HepG2 (cell line): Measurements from ENCODE around the gene TFDP1. TPM values are rescaled to one million over a fixed set of nuclear protein-coding genes. Genes with fewer than 3 reads are reported as not detected.

Source experiments
- AKNA ChIP-seq: sonication (generic); formaldehyde crosslinking; IDR thresholded peaks from 2 replicates; pipeline ENCODE4 v1.4.0; 2020; ENCODE audit warnings: missing genetic modification reagents, borderline replicate concordance
- ETV5 ChIP-seq: IDR thresholded peaks from 2 replicates; pipeline ENCODE4 v1.6.1; 2018; ENCODE audit warnings: missing biosample characterization, missing genetic modification reagents, inconsistent platforms, borderline replicate concordance
- TCF7 ChIP-seq: sonication (generic); IDR thresholded peaks from 2 replicates; pipeline ENCODE4 v1.6.1; 2016; ENCODE audit warnings: antibody characterized with exemption, low read depth
- ZFP1 ChIP-seq: IDR thresholded peaks from 2 replicates; pipeline ENCODE4 v1.6.1; 2016
- ZNF44 ChIP-seq: sonication (generic); formaldehyde crosslinking; IDR thresholded peaks from 2 replicates; pipeline ENCODE4 v1.5.1; 2020; ENCODE audit warnings: mild to moderate bottlenecking, missing genetic modification reagents
- polyA plus RNA-seq, 8 experiments: library from polyadenylated mRNA; depleted of rRNA in 3 of 8; stranded (reverse) in 7 of 8; unstranded in 1 of 8; fragments of >200 nt; fragmentation: Illumina TruSeq in 4 of 8; extraction: Trizol in 4 of 8; gene quantifications; 2 replicates each; pipeline versions ENCODE4 v1.2.1 to v1.2.3, GENCODE V29; 2011 to 2016; ENCODE audit warnings: low read depth in 4 of 8, missing spikeins in 1 of 8, mixed read lengths in 1 of 8; ENCODE audit not compliant: insufficient read depth in 1 of 8
- total RNA-seq, 5 experiments: library from RNA; depleted of rRNA; stranded (reverse); fragments of >200 nt; fragmentation: Illumina TruSeq; extraction: Trizol; gene quantifications; 2 replicates each; pipeline ENCODE4 v1.2.3, GENCODE V29; 2016; ENCODE audit warnings: low read depth in 1 of 5
- TF ChIP-seq, protein P1 (sequence below): sonication (generic); formaldehyde crosslinking; IDR thresholded peaks from 2 replicates; pipeline ENCODE4 v1.5.1; 2020; ENCODE audit warnings: missing genetic modification reagents, mild to moderate bottlenecking, borderline replicate concordance

Gene TFDP1
- total and polyA plus RNA-seq, 2 of the 13 experiments (the other 11 are each of a cell fraction or from before 2014, with no cell fraction given), result 38.0 to 84.2 TPM

- TF ChIP-seq, protein P1, sequence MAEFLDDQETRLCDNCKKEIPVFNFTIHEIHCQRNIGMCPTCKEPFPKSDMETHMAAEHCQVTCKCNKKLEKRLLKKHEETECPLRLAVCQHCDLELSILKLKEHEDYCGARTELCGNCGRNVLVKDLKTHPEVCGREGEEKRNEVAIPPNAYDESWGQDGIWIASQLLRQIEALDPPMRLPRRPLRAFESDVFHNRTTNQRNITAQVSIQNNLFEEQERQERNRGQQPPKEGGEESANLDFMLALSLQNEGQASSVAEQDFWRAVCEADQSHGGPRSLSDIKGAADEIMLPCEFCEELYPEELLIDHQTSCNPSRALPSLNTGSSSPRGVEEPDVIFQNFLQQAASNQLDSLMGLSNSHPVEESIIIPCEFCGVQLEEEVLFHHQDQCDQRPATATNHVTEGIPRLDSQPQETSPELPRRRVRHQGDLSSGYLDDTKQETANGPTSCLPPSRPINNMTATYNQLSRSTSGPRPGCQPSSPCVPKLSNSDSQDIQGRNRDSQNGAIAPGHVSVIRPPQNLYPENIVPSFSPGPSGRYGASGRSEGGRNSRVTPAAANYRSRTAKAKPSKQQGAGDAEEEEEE (CRISPR knock-in tag), result no peak
- TF ChIP-seq ZFP1 (CRISPR knock-in tag), result no peak
- TF ChIP-seq ETV5 (CRISPR knock-in tag), result no peak
- no peak for TF ChIP-seq TCF7
- TF ChIP-seq AKNA (CRISPR knock-in tag), result no peak
- no peak for TF ChIP-seq ZNF44 (CRISPR knock-in tag)
Measured at GRCh38 chr13:113627136-113627535, 42.6 kb downstream of the TFDP1 start (continued).
